ENCODE data around the gene NBPF1.
A peak's percentile ranks its signal among the peaks of the same experiment; 100 is the strongest.
"Not testable (repeated sequence)": the region's sequence is repeated elsewhere in the genome, so short reads cannot be mapped to it uniquely, and the experiment has no call there.

Gene NBPF1

DNA sequence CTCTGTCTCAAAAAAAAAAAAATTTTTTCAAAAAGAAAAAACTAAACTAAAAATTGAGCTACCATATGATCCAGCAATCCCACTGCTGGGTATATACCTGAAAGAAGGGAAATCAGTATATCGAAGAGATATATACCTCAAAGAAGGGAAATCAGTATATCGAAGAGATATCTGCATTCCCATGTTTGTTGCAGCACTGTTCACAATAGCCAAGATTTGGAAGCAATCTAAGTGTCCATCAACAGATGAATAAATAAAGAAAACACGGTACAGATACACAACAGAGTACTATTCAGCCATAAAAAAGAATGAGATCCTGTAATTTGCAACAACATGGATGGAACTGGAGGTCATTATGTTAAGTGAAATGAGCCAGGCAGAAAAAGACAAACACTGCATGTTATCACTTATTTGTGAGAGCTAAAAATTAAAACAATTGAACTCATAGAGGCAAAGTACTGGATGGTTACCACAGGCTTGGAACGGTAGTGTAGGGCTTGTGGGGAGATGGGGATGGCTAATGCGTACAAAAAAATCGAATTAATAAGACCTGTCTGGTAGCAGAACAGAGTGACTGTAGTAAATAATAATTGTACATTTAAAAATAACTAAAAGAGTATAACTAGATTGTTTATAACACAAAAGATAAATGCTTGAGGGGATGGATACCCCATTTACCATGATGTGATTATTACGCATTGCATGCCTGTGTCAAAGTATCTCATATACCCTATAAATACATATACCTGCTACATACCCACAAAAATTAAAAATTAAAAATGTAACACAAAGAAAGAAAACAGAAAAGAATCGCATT, 28.0 kb upstream of the NBPF1 start:
- peak; percentile 38 for DNase-seq (ENCODE audit: low spot score)

- DNase-seq (ENCODE audit: low spot score), result peak; percentile 62
Measured at GRCh38 chr1:16639091-16640031, 26.0 kb upstream of the NBPF1 start.

- DNase-seq (ENCODE audit: low spot score), result not testable (repeated sequence)
Measured at GRCh38 chr1:16637941-16638778, 24.8 kb upstream of the NBPF1 start.

DNA sequence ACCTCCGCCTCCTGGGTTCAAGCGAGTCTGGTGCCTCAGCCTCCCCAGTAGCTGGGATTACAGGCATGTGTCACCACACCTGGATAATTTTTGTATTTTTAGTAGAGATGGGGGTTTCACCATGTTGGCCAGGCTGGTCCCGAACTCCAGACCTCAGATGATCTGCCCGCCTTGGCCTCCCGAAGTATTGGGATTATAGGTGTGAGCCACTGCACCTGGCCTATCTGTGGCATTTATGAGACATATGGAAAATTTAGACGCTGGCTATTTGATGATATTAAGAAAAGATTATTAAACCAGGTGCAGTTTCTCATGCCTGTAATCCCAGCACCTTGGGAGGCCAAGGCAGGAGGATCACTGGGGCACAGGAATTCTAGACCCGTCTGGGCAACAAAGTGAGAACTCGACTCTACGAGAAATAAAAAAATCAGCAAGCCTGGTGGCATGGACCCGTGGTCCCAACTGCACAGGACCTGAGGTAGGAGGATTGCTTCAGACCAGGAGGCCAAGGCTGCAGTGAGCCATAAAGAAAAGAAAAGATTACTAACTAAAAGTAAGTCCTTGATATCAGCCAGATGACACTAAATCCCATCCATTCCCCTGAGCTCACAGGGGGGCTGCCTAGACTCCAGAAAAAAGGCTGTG, 23.3 kb upstream of the NBPF1 start:
- DNase-seq (ENCODE audit: low spot score), result peak; percentile 57

- not testable (repeated sequence) for DNase-seq (ENCODE audit: low spot score)
Measured at GRCh38 chr1:16635959-16636358, 22.6 kb upstream of the NBPF1 start.

DNA sequence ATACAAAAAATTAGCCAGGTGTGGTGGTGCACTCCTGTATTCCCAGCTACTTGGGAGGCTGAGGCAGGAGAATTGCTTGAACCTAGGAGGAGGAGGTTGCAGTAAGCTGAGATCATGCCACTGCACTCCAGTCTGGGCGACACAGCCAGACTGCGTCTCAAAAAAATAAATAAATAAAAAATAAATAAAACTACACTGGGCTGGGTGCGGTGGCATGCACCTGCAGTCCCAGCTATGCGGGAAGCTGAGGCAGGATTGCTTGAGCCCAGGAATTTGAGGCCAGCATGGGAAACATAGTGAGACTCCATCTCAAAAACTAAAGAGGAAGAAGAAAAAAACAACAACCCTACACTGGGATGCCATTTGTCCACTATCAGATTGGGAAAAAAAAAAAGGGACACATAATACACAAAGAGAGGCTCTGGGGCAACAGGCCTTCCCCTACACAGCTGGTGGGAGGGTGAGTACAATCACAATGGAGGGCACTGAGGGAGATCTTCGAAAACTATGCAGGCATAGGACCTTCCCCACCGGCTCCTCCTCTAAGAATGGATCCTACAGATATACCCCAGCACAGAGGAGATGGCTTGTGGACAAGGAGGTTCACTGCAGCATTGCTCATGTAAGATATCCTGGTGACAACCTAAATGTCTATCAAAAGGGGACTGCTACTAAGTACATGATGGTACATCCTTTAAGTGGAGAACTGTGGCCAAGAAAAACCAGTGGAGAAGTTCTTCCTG, 20.3 kb upstream of the NBPF1 start:
- peak; percentile 46 for DNase-seq (ENCODE audit: low spot score)

- peak; percentile 54 for DNase-seq (ENCODE audit: low spot score)
Measured at GRCh38 chr1:16632044-16632850, 18.9 kb upstream of the NBPF1 start.

- DNase-seq (ENCODE audit: low spot score), result peak; percentile 64
Measured at GRCh38 chr1:16631248-16632043, 18.1 kb upstream of the NBPF1 start.

- DNase-seq (ENCODE audit: low spot score), result peak; percentile 63
Measured at GRCh38 chr1:16630661-16631247, 17.4 kb upstream of the NBPF1 start.

- peak; percentile 63 for DNase-seq (ENCODE audit: low spot score)
Measured at GRCh38 chr1:16629916-16630530, 16.7 kb upstream of the NBPF1 start.

- DNase-seq (ENCODE audit: low spot score), result peak; percentile 63
Measured at GRCh38 chr1:16628361-16629111, 15.2 kb upstream of the NBPF1 start.

DNA sequence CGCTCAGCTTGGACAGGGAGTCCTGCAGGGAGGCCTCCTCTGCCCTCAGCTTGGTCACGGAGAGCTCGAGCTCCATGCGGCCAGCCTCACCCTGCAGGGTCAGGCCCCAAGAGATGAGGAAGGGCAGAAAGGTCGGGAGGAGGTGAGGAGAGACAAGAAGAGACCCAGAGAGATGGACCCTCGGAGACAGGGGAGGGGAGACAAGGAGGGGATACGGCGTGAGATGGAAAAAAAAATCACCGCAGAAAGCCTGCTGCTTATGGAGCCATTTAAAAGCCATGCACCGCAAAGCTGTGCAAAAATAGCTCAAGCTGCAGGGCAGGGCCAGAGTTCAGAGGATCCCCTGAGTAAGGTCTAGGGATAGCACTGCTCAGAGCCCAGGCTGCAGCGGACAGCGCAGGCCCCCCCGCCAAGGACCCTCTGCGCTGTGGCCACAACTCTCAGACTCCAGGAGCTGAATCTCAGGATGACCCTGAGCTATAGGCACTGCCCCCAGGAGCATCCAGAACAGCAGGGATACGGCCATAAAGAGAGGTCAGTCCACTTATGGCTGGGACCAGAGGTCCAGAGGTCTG, 13.1 kb upstream of the NBPF1 start:
- not testable (repeated sequence) for DNase-seq (ENCODE audit: low spot score)

GRCh38 chr1:16625497-16626408, 12.4 kb upstream of the NBPF1 start:
- DNase-seq (ENCODE audit: low spot score), result no peak

GRCh38 chr1:16623812-16624719, 10.7 kb upstream of the NBPF1 start:
- not testable (repeated sequence) for DNase-seq (ENCODE audit: low spot score)

GRCh38 chr1:16623337-16623736, 10.0 kb upstream of the NBPF1 start:
- not testable (repeated sequence) for DNase-seq (ENCODE audit: low spot score)
